ENCODE results near the gene DNAJC18.

DNAJC18 gene

GRCh38 chr5:139435676-139436075, 3.6 kb downstream of the DNAJC18 start:
- no peaks in the 10 kb centered on the region for H3K36me3 ChIP-seq (ENCODE audit: insufficient read depth, low read length)
- DNase-seq = no peak
- no peak for ATAC-seq (ENCODE audit: insufficient read depth, low read depth)
- no peak overlapping the region for H3K4me2 ChIP-seq (ENCODE audit: insufficient read depth, low read length)
- H4K20me1 ChIP-seq (ENCODE audit: insufficient read depth, low read length) = no peaks in the 10 kb centered on the region
- 0 out of 2 replicates have a peak, but pooled peaks cover 2% of the 10 kb centered on the region for H3K79me2 ChIP-seq (ENCODE audit: insufficient read depth, low read length)
- H2AFZ ChIP-seq (ENCODE audit: low read depth, low read length) = no peak overlapping the region
- no peak overlapping the region for H3K4me3 ChIP-seq (ENCODE audit: low read depth in 1 of 2, low read length in 2 of 2)
- TF ChIP-seq EZH2 (IDR thresholded peaks at IDR 0.05; ENCODE audit: borderline replicate concordance, low read depth, low read length, severe bottlenecking) (no peak), CTCF (IDR thresholded peaks at IDR 0.05; ENCODE audit: borderline replicate concordance, extremely low read depth, low read length, poor library complexity, severe bottlenecking) (no peak)
- peaks cover 15% of the 10 kb centered on the region for H3K4me1 ChIP-seq (ENCODE audit: insufficient read depth, low read length)
- no peaks in the 10 kb centered on the region for H3K9me3 ChIP-seq (ENCODE audit: insufficient read depth, low read length, severe bottlenecking)
- no peak overlapping the region for H3K9ac ChIP-seq (ENCODE audit: low read depth, low read length)
- no peaks in the 10 kb centered on the region for H3K27me3 ChIP-seq (ENCODE audit: insufficient read depth, low read length, poor library complexity)
- H3K27ac ChIP-seq (ENCODE audit: low read length) = no peak overlapping the region

- no peak overlapping the region for H3K4me3 ChIP-seq (ENCODE audit: low read depth in 1 of 2, low read length in 2 of 2)
- no peak overlapping the region for H3K9ac ChIP-seq (ENCODE audit: low read depth, low read length)
- ATAC-seq (ENCODE audit: insufficient read depth, low read depth) (no peak), DNase-seq (no peak)
- no peak overlapping the region for H2AFZ ChIP-seq (ENCODE audit: low read depth, low read length)
- no peak overlapping the region for H3K27ac ChIP-seq (ENCODE audit: low read length)
- no peak for TF ChIP-seq CTCF (IDR thresholded peaks at IDR 0.05; ENCODE audit: borderline replicate concordance, extremely low read depth, low read length, poor library complexity, severe bottlenecking)
- TF ChIP-seq EZH2 (IDR thresholded peaks at IDR 0.05; ENCODE audit: borderline replicate concordance, low read depth, low read length, severe bottlenecking) = no peak
- H4K20me1 ChIP-seq (ENCODE audit: insufficient read depth, low read length) = no peaks in the 10 kb centered on the region
- no peaks in the 10 kb centered on the region for H3K79me2 ChIP-seq (ENCODE audit: insufficient read depth, low read length)
- no peaks in the 10 kb centered on the region for H3K9me3 ChIP-seq (ENCODE audit: insufficient read depth, low read length, severe bottlenecking)
- H3K4me1 ChIP-seq (ENCODE audit: insufficient read depth, low read length) = no peaks in the 10 kb centered on the region
- H3K27me3 ChIP-seq (ENCODE audit: insufficient read depth, low read length, poor library complexity) = no peaks in the 10 kb centered on the region
- H3K36me3 ChIP-seq (ENCODE audit: insufficient read depth, low read length) = no peaks in the 10 kb centered on the region; the same call in 1 of the 2 replicates
- no peak overlapping the region for H3K4me2 ChIP-seq (ENCODE audit: insufficient read depth, low read length)
Measured at GRCh38 chr5:139431706-139432105, 7.6 kb downstream of the DNAJC18 start.

GRCh38 chr5:139430015-139430414, 9.3 kb downstream of the DNAJC18 start:
- Histone ChIP-seq H3K79me2 (ENCODE audit: insufficient read depth, low read length) (no peaks in the 10 kb centered on the region), H3K4me2 (ENCODE audit: insufficient read depth, low read length) (no peak overlapping the region), H3K4me3 (ENCODE audit: low read depth in 1 of 2, low read length in 2 of 2) (no peak overlapping the region), H3K4me1 (ENCODE audit: insufficient read depth, low read length) (no peaks in the 10 kb centered on the region), H2AFZ (ENCODE audit: low read depth, low read length) (no peak overlapping the region), H3K36me3 (ENCODE audit: insufficient read depth, low read length) (peaks cover 6% of the 10 kb centered on the region; the same call in 1 of the 2 replicates), H3K9ac (ENCODE audit: low read depth, low read length) (no peak overlapping the region), H3K27me3 (ENCODE audit: insufficient read depth, low read length, poor library complexity) (no peaks in the 10 kb centered on the region), H3K27ac (ENCODE audit: low read length) (no peak overlapping the region), H4K20me1 (ENCODE audit: insufficient read depth, low read length) (no peaks in the 10 kb centered on the region), H3K9me3 (ENCODE audit: insufficient read depth, low read length, severe bottlenecking) (no peaks in the 10 kb centered on the region)
- ATAC-seq (ENCODE audit: insufficient read depth, low read depth) (no peak), DNase-seq (no peak)
- TF ChIP-seq EZH2 (IDR thresholded peaks at IDR 0.05; ENCODE audit: borderline replicate concordance, low read depth, low read length, severe bottlenecking) = no peak
- TF ChIP-seq CTCF (IDR thresholded peaks at IDR 0.05; ENCODE audit: borderline replicate concordance, extremely low read depth, low read length, poor library complexity, severe bottlenecking) = no peak
